ENCODE data around the gene ORC4.

- TF ChIP-seq, protein P1, sequence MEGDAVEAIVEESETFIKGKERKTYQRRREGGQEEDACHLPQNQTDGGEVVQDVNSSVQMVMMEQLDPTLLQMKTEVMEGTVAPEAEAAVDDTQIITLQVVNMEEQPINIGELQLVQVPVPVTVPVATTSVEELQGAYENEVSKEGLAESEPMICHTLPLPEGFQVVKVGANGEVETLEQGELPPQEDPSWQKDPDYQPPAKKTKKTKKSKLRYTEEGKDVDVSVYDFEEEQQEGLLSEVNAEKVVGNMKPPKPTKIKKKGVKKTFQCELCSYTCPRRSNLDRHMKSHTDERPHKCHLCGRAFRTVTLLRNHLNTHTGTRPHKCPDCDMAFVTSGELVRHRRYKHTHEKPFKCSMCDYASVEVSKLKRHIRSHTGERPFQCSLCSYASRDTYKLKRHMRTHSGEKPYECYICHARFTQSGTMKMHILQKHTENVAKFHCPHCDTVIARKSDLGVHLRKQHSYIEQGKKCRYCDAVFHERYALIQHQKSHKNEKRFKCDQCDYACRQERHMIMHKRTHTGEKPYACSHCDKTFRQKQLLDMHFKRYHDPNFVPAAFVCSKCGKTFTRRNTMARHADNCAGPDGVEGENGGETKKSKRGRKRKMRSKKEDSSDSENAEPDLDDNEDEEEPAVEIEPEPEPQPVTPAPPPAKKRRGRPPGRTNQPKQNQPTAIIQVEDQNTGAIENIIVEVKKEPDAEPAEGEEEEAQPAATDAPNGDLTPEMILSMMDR (optimal IDR thresholded peaks at IDR 0.05 in 1 of 3, IDR thresholded peaks at IDR 0.05 in 1 of 3, conservative IDR thresholded peaks at IDR 0.05 in 1 of 3; ENCODE audit: extremely low read depth in 1 of 3, insufficient read depth in 2 of 3, low read length in 3 of 3) = no peak
- no peak for TF ChIP-seq EZH2 (IDR thresholded peaks at IDR 0.05; ENCODE audit: low read length)
Measured at GRCh38 chr2:147909178-147909577, 111.4 kb downstream of the ORC4 start.

Measured in keratinocyte (primary cell).